Putamen (tissue), 1 donor: Measurements from ENCODE around the gene ARMC5.
"Not testable (repeated sequence)": the region's sequence is repeated elsewhere in the genome, so short reads cannot be mapped to it uniquely, and the experiment has no call there.

Experiments used
- DNase-seq: peaks from one replicate; pipeline ENCODE4 v3.0.0-alpha.2; 2016; ENCODE audit warnings: low spot score

Gene ARMC5

DNA sequence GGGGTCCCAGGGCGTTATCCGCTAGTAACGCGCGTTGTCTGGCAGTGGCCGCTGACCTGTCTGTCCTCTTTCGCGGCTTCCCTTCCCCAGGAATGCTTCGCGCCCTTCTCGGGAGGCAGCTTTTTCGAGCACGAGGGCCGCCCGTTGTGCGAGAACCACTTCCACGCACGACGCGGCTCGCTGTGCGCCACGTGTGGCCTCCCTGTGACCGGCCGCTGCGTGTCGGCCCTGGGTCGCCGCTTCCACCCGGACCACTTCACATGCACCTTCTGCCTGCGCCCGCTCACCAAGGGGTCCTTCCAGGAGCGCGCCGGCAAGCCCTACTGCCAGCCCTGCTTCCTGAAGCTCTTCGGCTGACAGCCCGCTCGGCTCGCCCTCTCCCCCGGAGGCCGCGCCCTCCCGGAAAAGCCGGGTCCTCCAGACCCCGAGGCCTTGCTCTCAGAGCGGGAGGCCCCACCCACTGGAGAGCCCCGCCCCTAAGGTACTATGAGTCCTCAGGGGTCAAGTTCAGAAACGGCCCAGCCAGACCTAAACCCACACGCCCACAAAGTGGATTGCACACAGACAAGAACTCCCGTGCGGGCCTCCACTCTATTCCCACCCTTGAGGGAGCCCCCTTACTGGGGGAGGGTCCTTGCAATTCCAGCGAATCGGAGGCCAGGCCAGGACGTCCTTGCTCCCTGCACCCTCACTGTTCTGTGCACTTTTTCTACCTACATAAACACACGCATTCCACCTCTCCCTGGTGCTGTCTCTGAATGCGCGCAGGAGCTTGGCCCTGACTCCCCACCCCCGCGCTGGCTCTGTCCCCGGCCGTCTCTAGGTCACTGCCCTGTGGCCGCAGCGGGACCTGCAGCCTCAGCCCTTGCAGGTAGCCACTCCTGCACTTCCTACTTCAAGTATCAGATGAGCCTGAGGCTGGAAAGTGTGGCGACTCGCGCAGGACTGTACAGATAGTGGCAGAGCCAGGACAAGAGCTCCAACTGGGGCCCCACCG is 18.2 kb downstream of the ARMC5 start:
- no peak for DNase-seq

DNA sequence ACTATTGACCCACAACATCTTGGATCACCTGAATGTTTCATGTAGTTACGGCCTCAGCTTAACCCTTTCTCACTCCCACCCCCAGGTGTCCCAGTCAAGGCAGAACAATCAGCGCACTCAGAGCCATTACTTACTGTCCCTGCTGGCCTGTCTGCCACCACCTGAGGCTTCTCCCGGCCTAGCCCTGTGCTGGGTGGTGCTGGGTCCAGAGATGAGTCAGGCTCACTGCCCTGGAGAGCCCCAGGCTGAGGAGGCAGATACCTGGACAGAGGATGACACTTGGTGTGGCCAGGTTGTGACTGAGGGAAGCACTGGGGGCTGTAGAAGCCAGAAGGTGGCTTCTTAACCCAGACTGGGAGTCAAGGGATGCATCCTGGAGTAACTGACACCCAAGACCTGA is 19.7 kb downstream of the ARMC5 start:
- no peak for DNase-seq

- no peak for DNase-seq
Measured at GRCh38 chr16:31479751-31480150, 20.4 kb downstream of the ARMC5 start.

GRCh38 chr16:31480851-31481536 is 21.7 kb downstream of the ARMC5 start:
- no peak for DNase-seq

DNA sequence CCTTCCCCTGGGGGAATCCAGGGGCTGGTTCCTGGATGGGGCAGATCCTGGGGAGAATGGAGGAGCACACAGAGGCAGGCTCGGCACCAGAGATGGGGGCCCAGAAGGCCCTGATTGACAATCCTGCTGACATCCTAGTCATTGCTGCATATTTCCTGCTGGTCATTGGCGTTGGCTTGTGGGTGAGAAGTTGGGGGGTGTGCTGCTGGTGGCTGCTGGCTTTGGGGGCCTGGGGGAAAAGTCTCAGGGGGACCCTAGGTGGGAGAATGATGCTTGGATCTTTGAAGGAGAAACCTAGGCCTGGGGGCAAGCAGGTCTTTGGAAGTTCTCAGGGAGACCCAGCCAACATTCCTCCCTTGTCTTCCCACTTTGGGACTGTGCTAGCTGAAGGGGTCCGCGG is 23.8 kb downstream of the ARMC5 start, which contains the start of gene SLC5A2:
Gene SLC5A2 (plus strand): TSS at position 43 of the 400 bp plus-strand sequence. CDS start 14 bp downstream, at position 57.
- DNase-seq, result no peak

GRCh38 chr16:31484048-31484447 is 24.7 kb downstream of the ARMC5 start:
- not testable (repeated sequence) for DNase-seq

DNA sequence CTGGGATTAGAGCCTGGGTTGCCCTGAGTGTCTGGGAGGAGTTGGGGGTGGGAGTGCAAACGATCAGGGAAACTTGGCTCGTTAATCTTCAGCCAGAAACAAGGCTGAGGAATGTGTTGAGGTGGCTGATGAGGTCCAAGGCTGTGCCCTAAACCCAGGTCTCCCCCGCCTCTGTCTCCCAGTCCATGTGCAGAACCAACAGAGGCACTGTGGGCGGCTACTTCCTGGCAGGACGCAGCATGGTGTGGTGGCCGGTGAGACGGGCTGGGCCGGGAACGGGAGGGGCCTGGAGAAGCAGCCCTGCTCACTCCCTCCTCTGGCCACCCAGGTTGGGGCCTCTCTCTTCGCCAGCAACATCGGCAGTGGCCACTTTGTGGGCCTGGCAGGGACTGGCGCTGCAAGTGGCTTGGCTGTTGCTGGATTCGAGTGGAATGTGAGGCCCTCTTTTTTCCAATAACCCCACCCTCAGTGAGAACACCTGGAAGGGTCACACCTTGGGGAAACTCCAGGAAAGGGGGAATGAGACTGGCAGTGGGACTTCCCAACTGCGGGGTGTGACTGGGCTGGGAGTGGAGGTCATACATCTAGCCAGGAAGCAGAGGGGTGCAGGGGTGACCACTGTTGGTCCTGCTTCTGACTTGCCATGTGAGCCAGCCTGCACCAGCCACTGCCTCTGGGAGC is 25.3 kb downstream of the ARMC5 start:
- DNase-seq, result no peak

DNA sequence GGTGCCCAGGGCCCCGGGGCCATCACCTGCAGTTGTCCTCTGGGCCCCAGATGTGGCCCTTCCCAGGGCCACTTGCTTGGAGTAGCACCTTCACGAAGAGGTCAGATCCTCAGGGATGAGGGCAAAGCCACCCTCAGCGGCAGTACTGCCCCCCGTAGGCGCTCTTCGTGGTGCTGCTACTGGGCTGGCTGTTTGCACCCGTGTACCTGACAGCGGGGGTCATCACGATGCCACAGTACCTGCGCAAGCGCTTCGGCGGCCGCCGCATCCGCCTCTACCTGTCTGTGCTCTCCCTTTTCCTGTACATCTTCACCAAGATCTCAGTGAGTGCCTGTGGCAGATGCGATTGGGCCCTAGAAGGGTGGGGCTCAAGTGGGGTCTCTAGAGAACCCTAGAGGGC is 26.3 kb downstream of the ARMC5 start:
- DNase-seq, result no peak

DNA sequence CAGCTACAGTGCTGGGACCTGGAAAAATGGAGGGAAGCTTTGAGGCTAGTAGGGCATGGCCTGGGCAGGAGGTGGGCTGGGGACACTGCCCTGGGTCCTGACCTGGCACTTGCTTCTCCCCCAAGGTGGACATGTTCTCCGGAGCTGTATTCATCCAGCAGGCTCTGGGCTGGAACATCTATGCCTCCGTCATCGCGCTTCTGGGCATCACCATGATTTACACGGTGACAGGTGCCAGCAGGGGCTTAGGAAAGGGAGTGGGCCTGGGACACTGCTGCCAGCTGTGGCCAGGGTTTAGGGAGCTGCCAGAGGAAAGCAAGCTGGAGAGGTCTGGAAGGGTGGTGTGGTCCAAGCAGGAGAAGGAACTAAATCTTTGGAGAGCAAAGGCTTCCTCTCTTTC is 26.7 kb downstream of the ARMC5 start:
- no peak for DNase-seq

DNA sequence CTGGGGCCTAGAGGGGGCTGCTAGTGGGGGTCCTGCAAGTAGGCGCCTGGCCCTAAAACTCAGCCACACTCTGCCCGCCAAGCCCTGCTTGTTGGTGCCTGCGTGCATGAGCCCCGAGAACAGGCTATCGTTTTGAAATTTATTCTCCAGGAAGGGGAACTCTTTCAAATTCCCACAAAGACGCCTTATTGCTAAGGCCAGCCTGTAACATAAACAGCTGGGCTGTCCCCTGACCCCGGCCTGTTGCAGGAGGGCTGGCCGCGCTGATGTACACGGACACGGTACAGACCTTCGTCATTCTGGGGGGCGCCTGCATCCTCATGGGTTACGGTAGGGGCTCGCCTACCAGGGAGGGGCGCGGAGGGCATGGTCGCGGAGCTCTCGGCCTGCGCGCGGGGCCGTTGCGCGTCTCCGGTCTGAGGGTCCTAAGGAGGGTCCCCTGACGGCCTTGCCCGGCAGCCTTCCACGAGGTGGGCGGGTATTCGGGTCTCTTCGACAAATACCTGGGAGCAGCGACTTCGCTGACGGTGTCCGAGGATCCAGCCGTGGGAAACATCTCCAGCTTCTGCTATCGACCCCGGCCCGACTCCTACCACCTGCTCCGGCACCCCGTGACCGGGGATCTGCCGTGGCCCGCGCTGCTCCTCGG is 27.9 kb downstream of the ARMC5 start:
- DNase-seq, result no peak

GRCh38 chr16:31487720-31488467 is 28.6 kb downstream of the ARMC5 start:
- no peak for DNase-seq

DNA sequence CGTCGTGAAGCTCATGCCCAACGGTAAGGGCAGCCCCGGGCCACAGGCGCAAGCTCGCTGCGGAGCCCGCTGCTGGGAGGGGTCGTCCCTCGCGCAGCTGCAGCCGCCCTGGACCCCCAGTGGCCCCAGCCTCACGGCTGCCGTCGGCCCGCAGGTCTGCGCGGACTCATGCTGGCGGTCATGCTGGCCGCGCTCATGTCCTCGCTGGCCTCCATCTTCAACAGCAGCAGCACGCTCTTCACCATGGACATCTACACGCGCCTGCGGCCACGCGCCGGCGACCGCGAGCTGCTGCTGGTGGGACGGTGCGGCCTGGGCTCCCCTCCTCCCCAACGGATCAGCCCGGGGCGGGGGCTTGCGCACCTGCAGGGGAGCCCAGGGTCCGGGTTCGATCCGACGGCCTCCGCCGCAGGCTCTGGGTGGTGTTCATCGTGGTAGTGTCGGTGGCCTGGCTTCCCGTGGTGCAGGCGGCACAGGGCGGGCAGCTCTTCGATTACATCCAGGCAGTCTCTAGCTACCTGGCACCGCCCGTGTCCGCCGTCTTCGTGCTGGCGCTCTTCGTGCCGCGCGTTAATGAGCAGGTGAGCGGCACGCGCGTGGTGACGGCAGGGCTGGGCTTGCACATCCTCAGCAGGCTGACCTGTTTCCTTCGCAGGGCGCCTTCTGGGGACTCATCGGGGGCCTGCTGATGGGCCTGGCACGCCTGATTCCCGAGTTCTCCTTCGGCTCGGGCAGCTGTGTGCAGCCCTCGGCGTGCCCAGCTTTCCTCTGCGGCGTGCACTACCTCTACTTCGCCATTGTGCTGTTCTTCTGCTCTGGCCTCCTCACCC is 29.4 kb downstream of the ARMC5 start:
- no peak for DNase-seq

DNA sequence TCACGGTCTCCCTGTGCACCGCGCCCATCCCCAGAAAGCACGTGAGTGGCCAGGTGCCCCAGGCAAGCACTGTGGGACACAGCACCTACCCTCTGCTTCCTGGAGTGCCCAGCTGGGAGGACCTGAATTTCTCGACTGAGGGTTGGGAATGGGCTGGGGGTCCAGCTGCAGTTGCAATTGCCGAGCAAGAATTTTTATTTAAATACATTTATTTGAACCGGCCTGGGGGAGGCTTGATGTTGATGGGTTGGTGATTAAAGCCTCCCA is 29.9 kb downstream of the ARMC5 start:
- DNase-seq, result no peak

GRCh38 chr16:31489616-31490584 is 30.6 kb downstream of the ARMC5 start:
- DNase-seq, result no peak

- DNase-seq, result no peak
Measured at GRCh38 chr16:31491778-31492418, 32.6 kb downstream of the ARMC5 start.

DNA sequence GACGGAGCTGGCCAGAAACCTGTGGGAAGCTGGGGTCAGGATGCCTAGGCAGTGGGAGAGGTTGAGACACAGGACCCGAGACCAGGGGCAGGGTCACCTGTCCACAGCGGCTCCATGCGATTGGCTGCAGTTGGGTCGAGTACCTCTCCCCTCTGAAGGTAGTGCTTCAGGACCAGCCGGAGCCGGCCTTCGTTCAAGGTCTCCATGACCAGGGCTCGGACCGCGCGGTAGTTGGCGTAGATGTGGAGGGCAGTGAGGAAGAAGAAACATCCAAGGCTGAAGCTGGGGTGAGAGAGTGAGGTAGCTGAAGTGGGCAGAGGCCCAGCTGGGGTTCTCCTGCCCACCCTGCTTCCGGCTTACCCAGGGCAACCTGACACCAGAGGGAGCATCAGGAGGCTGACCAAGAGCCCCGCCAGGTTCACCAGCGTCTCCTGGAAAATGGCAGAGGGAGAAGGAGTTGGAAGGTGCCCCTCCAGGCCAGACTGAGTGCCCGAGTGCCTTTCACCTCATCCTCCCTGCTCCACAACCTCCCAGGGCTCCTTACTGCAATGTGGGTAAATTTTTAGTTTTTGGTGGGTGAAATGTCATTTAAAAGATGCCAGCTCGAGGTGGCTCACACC is 34.3 kb downstream of the ARMC5 start:
- DNase-seq, result no peak

- no peak for DNase-seq
Measured at GRCh38 chr16:31496670-31497069, 37.4 kb downstream of the ARMC5 start.

DNA sequence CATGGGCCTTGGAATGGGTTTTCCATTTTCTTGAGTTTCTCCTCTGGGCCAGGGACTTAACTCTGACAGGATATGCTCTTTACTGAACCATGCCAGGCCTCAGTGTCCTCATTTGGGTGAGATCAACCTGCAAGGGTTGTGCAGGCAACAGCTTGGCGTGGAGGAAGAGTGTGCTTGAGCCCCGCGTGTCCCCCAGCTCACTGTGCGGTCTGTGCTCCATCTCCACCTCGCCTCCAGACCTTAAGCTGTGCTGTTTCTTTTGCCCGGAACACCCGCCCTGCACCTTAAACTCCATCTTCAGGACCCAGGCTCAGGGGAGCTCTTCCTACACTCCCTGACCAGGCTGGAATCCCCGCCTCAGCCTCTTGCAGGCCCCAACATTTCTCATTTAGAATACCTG is 39.2 kb downstream of the ARMC5 start:
- no peak for DNase-seq
